Mucosa of descending colon (tissue), 3 donors: ENCODE data around the gene NMNAT2. TPM values are rescaled to one million over a fixed set of nuclear protein-coding genes. Genes with fewer than 3 reads are reported as not detected.

ENCODE experiments used
- ATAC-seq: fragments of 200-7000 bp; cut with Tn5 transposase; one replicate; pipeline ENCODE4 v1.9.1; 2020; ENCODE audit warnings: mild to moderate bottlenecking, moderate library complexity
- DNase-seq, 3 donors: peaks; one replicate each; pipeline ENCODE4 v3.0.0-alpha.2; 2020
- H3K36me3 ChIP-seq: fragments of 200-600 bp; one replicate; pipeline ENCODE4 v1.8.0; 2021; ENCODE audit warnings: low read depth, mild to moderate bottlenecking
- H3K4me1 ChIP-seq: fragments of 200-600 bp; one replicate; pipeline ENCODE4 v1.8.0; 2021; ENCODE audit warnings: low read depth, mild to moderate bottlenecking
- H3K4me3 ChIP-seq: fragments of 200-600 bp; one replicate; pipeline ENCODE4 v1.8.0; 2021; ENCODE audit warnings: mild to moderate bottlenecking
- H3K9me3 ChIP-seq: fragments of 200-600 bp; one replicate; pipeline ENCODE4 v1.8.0; 2021; ENCODE audit warnings: mild to moderate bottlenecking
- CTCF ChIP-seq: fragments of 200-600 bp; IDR thresholded peaks from one replicate; pipeline ENCODE4 v1.8.0; 2022; ENCODE audit warnings: antibody characterized with exemption, mild to moderate bottlenecking
- intact Hi-C, 2 donors: fragments of 100-400 bp; cut with DNase I in 1 of 2; cut with micrococcal nuclease in 1 of 2; formaldehyde crosslinking; loops; one replicate each; pipeline versions ENCODE4 v1.11.0 to v1.11.1; 2022; cut with DNase I, micrococcal nuclease
- total RNA-seq, 3 donors: library from RNA; stranded (reverse); fragmentation: NEBNext Ultra II Directional in 2 of 3; extraction: Animal tissue kit (Norgen Biotek cat#: 25700) in 2 of 3; gene quantifications; one replicate each; pipeline versions ENCODE4 v1.2.1 to v1.2.4, GENCODE V29; 2021 to 2023
- donor health status: DM: no; HTN: no; CAD: no; lungs with moderate emphysema.
- donor health status: DM: no; HTN: no; CAD: no.
- donor health status: DM: no; HTN: yes; CAD: no.

Gene NMNAT2
- total RNA-seq, 3 donors from 2014 or later = 0.29 to 3.6 (median 0.87) TPM

- Histone ChIP-seq H3K4me3 (no peak overlapping the region), H3K36me3 (no peaks in the 10 kb centered on the region), H3K4me1 (no peaks in the 10 kb centered on the region), H3K9me3 (no peaks in the 10 kb centered on the region)
- TF ChIP-seq CTCF = no peak
- intact Hi-C loops = no loop called here
- DNase-seq = no peak
- ATAC-seq = no peak
Measured at GRCh38 chr1:183210681-183211080, 207.5 kb downstream of the NMNAT2 start.

- ATAC-seq = peak; percentile 88
- no peak for TF ChIP-seq CTCF
- DNase-seq = no peak
- no peak overlapping the region for H3K4me3 ChIP-seq
- H3K9me3 ChIP-seq = no peaks in the 10 kb centered on the region
- intact Hi-C loops = no loop called here
- H3K36me3 ChIP-seq = no peaks in the 10 kb centered on the region
- H3K4me1 ChIP-seq = no peaks in the 10 kb centered on the region
Measured at GRCh38 chr1:183209533-183210158, 208.5 kb downstream of the NMNAT2 start.

GRCh38 chr1:183206538-183207122 lies 211.6 kb downstream of the NMNAT2 start:
- intact Hi-C loops = no loop called here
- ATAC-seq (no peak), DNase-seq (no peak)
- Histone ChIP-seq H3K9me3 (no peaks in the 10 kb centered on the region), H3K4me3 (no peak overlapping the region), H3K4me1 (no peaks in the 10 kb centered on the region), H3K36me3 (no peaks in the 10 kb centered on the region)
- TF ChIP-seq CTCF = no peak

- intact Hi-C loops = no loop called here
- Histone ChIP-seq H3K36me3 (no peaks in the 10 kb centered on the region), H3K4me1 (no peaks in the 10 kb centered on the region), H3K9me3 (no peaks in the 10 kb centered on the region), H3K4me3 (no peak overlapping the region)
- DNase-seq (no peak), ATAC-seq (no peak)
- no peak for TF ChIP-seq CTCF
Measured at GRCh38 chr1:183205196-183205781, 212.9 kb downstream of the NMNAT2 start.

GRCh38 chr1:183203094-183203493 lies 215.1 kb downstream of the NMNAT2 start:
- ATAC-seq = no peak
- Histone ChIP-seq H3K4me3 (no peak overlapping the region), H3K4me1 (no peaks in the 10 kb centered on the region), H3K9me3 (no peaks in the 10 kb centered on the region), H3K36me3 (no peaks in the 10 kb centered on the region)
- no peak for DNase-seq
- no peak for TF ChIP-seq CTCF
- intact Hi-C loops = no loop called here
